Measurements from ENCODE around the gene TAF4. TPM values are rescaled to one million over a fixed set of nuclear protein-coding genes. Genes with fewer than 3 reads are reported as not detected.

Gene TAF4
- total RNA-seq, 1 experiment from 2014 or later = 21.0 TPM

GRCh38 chr20:61950641-61951071, 115.0 kb downstream of the TAF4 start:
- H3K36me3 ChIP-seq (ENCODE audit: control insufficient read depth, insufficient read depth, low read length) = no peaks in the 10 kb centered on the region
- DNase-seq (ENCODE audit: low read depth, low spot score) (no peak), ATAC-seq (peak; percentile 54; the same call in 1 of the 2 replicates)
- no peak overlapping the region for H3K4me3 ChIP-seq (ENCODE audit: low read depth in 2 of 2, low read length in 2 of 2)
- intact Hi-C loops (cut with micrococcal nuclease; ENCODE audit: unreplicated experiment) = no loop called here
- H3K27me3 ChIP-seq (ENCODE audit: control insufficient read depth, insufficient read depth, low read length) = no peaks in the 10 kb centered on the region
- H3K4me1 ChIP-seq (ENCODE audit: control insufficient read depth, insufficient read depth, low read length) = no peaks in the 10 kb centered on the region
- TF ChIP-seq CTCF (IDR thresholded peaks at IDR 0.05) (no peak), TCF7L2 (IDR thresholded peaks at IDR 0.05; ENCODE audit: low read depth, low read length) (no peak), SIN3A (IDR thresholded peaks at IDR 0.05; ENCODE audit: borderline replicate concordance, insufficient read depth, low read depth, low read length) (no peak), POLR2AphosphoS5 (IDR thresholded peaks at IDR 0.05; ENCODE audit: low read depth, low read length) (no peak), REST (IDR thresholded peaks at IDR 0.05; ENCODE audit: insufficient read depth in 1 of 2, low read depth in 2 of 2, low read length in 1 of 2) (no peak)
- no peaks in the 10 kb centered on the region for H3K9me3 ChIP-seq (ENCODE audit: control insufficient read depth, insufficient read depth, low read depth, low read length)
- ChIA-PET POLR2A (no interaction called here), CTCF (no interaction called here)
- in situ Hi-C loops (cut with HindIII; ENCODE audit: low pct_unique_long_range_greater_than_20kb, low sequenced_read_pairs) = no loop called here
- no peak overlapping the region for H3K27ac ChIP-seq (ENCODE audit: low read length)
- no TSS peak for BruUV-seq (replicated peaks)

- Histone ChIP-seq H3K27me3 (ENCODE audit: control insufficient read depth, insufficient read depth, low read length) (no peaks in the 10 kb centered on the region), H3K4me3 (ENCODE audit: low read depth in 2 of 2, low read length in 2 of 2) (no peak overlapping the region), H3K9me3 (ENCODE audit: control insufficient read depth, insufficient read depth, low read depth, low read length) (no peaks in the 10 kb centered on the region), H3K4me1 (ENCODE audit: control insufficient read depth, insufficient read depth, low read length) (no peaks in the 10 kb centered on the region), H3K27ac (ENCODE audit: low read length) (no peak overlapping the region), H3K36me3 (ENCODE audit: control insufficient read depth, insufficient read depth, low read length) (no peaks in the 10 kb centered on the region)
- TF ChIP-seq SIN3A (IDR thresholded peaks at IDR 0.05; ENCODE audit: borderline replicate concordance, insufficient read depth, low read depth, low read length) = no peak
- TF ChIP-seq REST (IDR thresholded peaks at IDR 0.05; ENCODE audit: insufficient read depth in 1 of 2, low read depth in 2 of 2, low read length in 1 of 2) = peak in 1 of 2 experiments; percentile 15; a peak in 1 of 4 replicates
- no peak for TF ChIP-seq TCF7L2 (IDR thresholded peaks at IDR 0.05; ENCODE audit: low read depth, low read length)
- DNase-seq (ENCODE audit: low read depth, low spot score) (no peak), ATAC-seq (peak; percentile 44; the same call in 1 of the 2 replicates)
- no TSS peak for BruUV-seq (replicated peaks)
- in situ Hi-C loops (cut with HindIII; ENCODE audit: low pct_unique_long_range_greater_than_20kb, low sequenced_read_pairs) = no loop called here
- ChIA-PET CTCF (no interaction called here), POLR2A (no interaction called here)
- intact Hi-C loops (cut with micrococcal nuclease; ENCODE audit: unreplicated experiment) = no loop called here
These were observed 115.7 kb downstream of the TAF4 start for GRCh38 chr20:61949714-61950640.

Measured in Panc1 (cell line).